HepG2 (cell line): ENCODE data around the gene TRIM67. TPM values are rescaled to one million over a fixed set of nuclear protein-coding genes. Genes with fewer than 3 reads are reported as not detected.
A peak's percentile ranks its signal among the peaks of the same experiment; 100 is the strongest.

ENCODE experiments used
- HNF4G ChIP-seq, 2 experiments: sonication (generic) in 1 of 2; formaldehyde crosslinking in 1 of 2; IDR thresholded peaks; 2 replicates each; pipeline versions ENCODE4 v1.4.0 to v1.6.1; 2011 to 2020; ENCODE audit warnings: borderline replicate concordance in 2 of 2, low read depth in 2 of 2, mild to moderate bottlenecking in 2 of 2, low read length in 1 of 2, missing genetic modification reagents in 1 of 2, moderate library complexity in 1 of 2
- MTERF4 ChIP-seq: sonication (generic); formaldehyde crosslinking; IDR thresholded peaks from 2 replicates; pipeline ENCODE4 v1.8.0; 2023; ENCODE audit warnings: mild to moderate bottlenecking, missing genetic modification reagents
- NR2F1 ChIP-seq, 2 experiments: fragments of 450-650 bp in 1 of 2; formaldehyde crosslinking in 1 of 2; IDR thresholded peaks; 2 replicates each; pipeline versions ENCODE4 v1.5.0 to v1.6.1; 2016 to 2020; ENCODE audit warnings: mild to moderate bottlenecking in 1 of 2, missing compliant biosample characterization in 1 of 2, missing genetic modification reagents in 1 of 2, moderate library complexity in 1 of 2
- RBM22 ChIP-seq: fragments of 200-400 bp; formaldehyde crosslinking; optimal IDR thresholded peaks from 2 replicates; pipeline ENCODE3; 2017; ENCODE audit warnings: mild to moderate bottlenecking, low read length, moderate library complexity
- RFXANK ChIP-seq: IDR thresholded peaks from 2 replicates; pipeline ENCODE4 v1.6.1; 2016
- SP4 ChIP-seq: sonication (generic); formaldehyde crosslinking; IDR thresholded peaks from 2 replicates; pipeline ENCODE4 v1.8.1; 2023; ENCODE audit warnings: mild to moderate bottlenecking, missing genetic modification reagents
- TSC22D2 ChIP-seq: sonication (generic); formaldehyde crosslinking; IDR thresholded peaks from 2 replicates; pipeline ENCODE4 v1.5.1; 2020; ENCODE audit warnings: missing genetic modification reagents, mild to moderate bottlenecking, borderline replicate concordance
- UBTF ChIP-seq: sonication (generic); formaldehyde crosslinking; IDR thresholded peaks from 2 replicates; pipeline ENCODE4 v1.4.0; 2020; ENCODE audit warnings: mild to moderate bottlenecking, missing genetic modification reagents
- ZFX ChIP-seq: sonication (generic); formaldehyde crosslinking; IDR thresholded peaks from 2 replicates; pipeline ENCODE4 v1.4.0; 2020; ENCODE audit warnings: mild to moderate bottlenecking, low read depth, missing genetic modification reagents, moderate library complexity
- ZMYM3 ChIP-seq: sonication (generic); formaldehyde crosslinking; IDR thresholded peaks from 2 replicates; pipeline ENCODE4 v1.5.1; 2020; ENCODE audit warnings: mild to moderate bottlenecking, missing genetic modification reagents
- ZNF318 ChIP-seq: sonication (generic); formaldehyde crosslinking; IDR thresholded peaks from 2 replicates; pipeline ENCODE4 v1.4.0; 2020; ENCODE audit warnings: mild to moderate bottlenecking, missing genetic modification reagents
- ZNF652 ChIP-seq: IDR thresholded peaks from 2 replicates; pipeline ENCODE4 v1.6.1; 2016; ENCODE audit warnings: low read depth, borderline replicate concordance
- ZNF713 ChIP-seq: sonication (generic); formaldehyde crosslinking; IDR thresholded peaks from 2 replicates; pipeline ENCODE4 v1.4.0; 2020; ENCODE audit warnings: mild to moderate bottlenecking, missing genetic modification reagents
- polyA plus RNA-seq, 8 experiments: library from polyadenylated mRNA; depleted of rRNA in 3 of 8; stranded (reverse) in 7 of 8; unstranded in 1 of 8; fragments of >200 nt; fragmentation: Illumina TruSeq in 4 of 8; extraction: Trizol in 4 of 8; gene quantifications; 2 replicates each; pipeline versions ENCODE4 v1.2.1 to v1.2.3, GENCODE V29; 2011 to 2016; ENCODE audit warnings: low read depth in 4 of 8, missing spikeins in 1 of 8, mixed read lengths in 1 of 8; ENCODE audit not compliant: insufficient read depth in 1 of 8
- total RNA-seq, 5 experiments: library from RNA; depleted of rRNA; stranded (reverse); fragments of >200 nt; fragmentation: Illumina TruSeq; extraction: Trizol; gene quantifications; 2 replicates each; pipeline ENCODE4 v1.2.3, GENCODE V29; 2016; ENCODE audit warnings: low read depth in 1 of 5

TRIM67 gene
- total and polyA plus RNA-seq, 2 of the 13 experiments (the other 11 are each of a cell fraction or from before 2014, with no cell fraction given) = not detected

GRCh38 chr1:231211005-231211857 is 49.4 kb downstream of the TRIM67 start (continued):
- 0 out of 2 replicates have a peak, but pooled peaks have one; percentile 16 for TF ChIP-seq ZMYM3 (CRISPR knock-in tag)
- peak; percentile 53; the same call in 1 of the 2 replicates for TF ChIP-seq SP4
- 0 out of 2 replicates have a peak, but pooled peaks have one; percentile 60 for TF ChIP-seq RFXANK (CRISPR knock-in tag)
- TF ChIP-seq ZFX (CRISPR knock-in tag) = peak; percentile 41; the same call in 1 of the 2 replicates
- TF ChIP-seq TSC22D2 (CRISPR knock-in tag) = no peak
- TF ChIP-seq MTERF4 (CRISPR knock-in tag) = no peak
- TF ChIP-seq ZNF652 (CRISPR knock-in tag) = 0 out of 2 replicates have a peak, but pooled peaks have one; percentile 23
- TF ChIP-seq UBTF (CRISPR knock-in tag) = 0 out of 2 replicates have a peak, but pooled peaks have one; percentile 27
- no peak for TF ChIP-seq RBM22
- no peak for TF ChIP-seq ZNF713 (CRISPR knock-in tag)
- TF ChIP-seq ZNF318 = no peak
- TF ChIP-seq NR2F1 (CRISPR knock-in tag; IDR thresholded peaks at IDR 0.05) = no peak
- no peak for TF ChIP-seq HNF4G (IDR thresholded peaks at IDR 0.05; ENCODE audit: borderline replicate concordance, low read depth, low read length)
- no peak for TF ChIP-seq HNF4G (CRISPR knock-in tag; IDR thresholded peaks at IDR 0.05; ENCODE audit: borderline replicate concordance, low read depth)
